Dedifferentiated amniotic fluid mesenchymal stem cell (primary cell): ENCODE results near the gene STPG1.

Experiments
- DNase-seq: peaks from one replicate; pipeline ENCODE4 v3.0.0-alpha.2; 2016; ENCODE audit errors: extremely low spot score

STPG1 gene

GRCh38 chr1:24373044-24373443, 40.5 kb downstream of the STPG1 start:
- DNase-seq = no peak

GRCh38 chr1:24369801-24370200, 43.8 kb downstream of the STPG1 start:
- no peak for DNase-seq

GRCh38 chr1:24369199-24369598, 44.4 kb downstream of the STPG1 start:
- no peak for DNase-seq

- DNase-seq = no peak
These were observed 46.9 kb downstream of the STPG1 start for GRCh38 chr1:24366707-24367106.

GRCh38 chr1:24364975-24365678, 48.5 kb downstream of the STPG1 start:
- peak; percentile 52 for DNase-seq

GRCh38 chr1:24364605-24364974, 49.0 kb downstream of the STPG1 start:
- no peak for DNase-seq

GRCh38 chr1:24363994-24364393, 49.6 kb downstream of the STPG1 start:
- DNase-seq = no peak

GRCh38 chr1:24362982-24363614, 50.5 kb downstream of the STPG1 start:
- peak; percentile 57 for DNase-seq

GRCh38 chr1:24362396-24362795, 51.2 kb downstream of the STPG1 start:
- no peak for DNase-seq

GRCh38 chr1:24361811-24362210, 51.8 kb downstream of the STPG1 start:
- DNase-seq = no peak

- no peak for DNase-seq
These were observed 52.9 kb downstream of the STPG1 start for GRCh38 chr1:24360681-24361080.

GRCh38 chr1:24357038-24357437, 56.5 kb downstream of the STPG1 start:
- no peak for DNase-seq

GRCh38 chr1:24355466-24355865, 58.1 kb downstream of the STPG1 start:
- DNase-seq = no peak

- DNase-seq = no peak
These were observed 60.2 kb downstream of the STPG1 start for GRCh38 chr1:24353292-24353891.

- no peak for DNase-seq
These were observed 61.5 kb downstream of the STPG1 start for GRCh38 chr1:24351918-24352627.

GRCh38 chr1:24351247-24351646, 62.3 kb downstream of the STPG1 start:
- no peak for DNase-seq

- no peak for DNase-seq
These were observed 63.7 kb downstream of the STPG1 start for GRCh38 chr1:24349891-24350290.

GRCh38 chr1:24348196-24348595, 65.4 kb downstream of the STPG1 start:
- no peak for DNase-seq

- no peak for DNase-seq
These were observed 66.2 kb downstream of the STPG1 start for GRCh38 chr1:24347159-24347934.

GRCh38 chr1:24345334-24345733, 68.2 kb downstream of the STPG1 start:
- no peak for DNase-seq

- DNase-seq = no peak
These were observed 69.4 kb downstream of the STPG1 start for GRCh38 chr1:24344090-24344742.
